Stomach (tissue), 4 donors: ENCODE measurements around the gene CDC73.

Source experiments
- CTCF ChIP-seq, 7 experiments: fragments of 450-650 bp in 4 of 7; fragments of 200-600 bp in 3 of 7; sonication (generic) in 3 of 7; IDR thresholded peaks; one replicate each; pipeline ENCODE4 v1.5.1; 2016 to 2019; ENCODE audit warnings: antibody characterized with exemption in 7 of 7, control low read depth in 2 of 7, mild to moderate bottlenecking in 1 of 7
- EP300 ChIP-seq: sonication (generic); formaldehyde crosslinking; IDR thresholded peaks from one replicate; pipeline ENCODE4 v1.6.1; 2017; ENCODE audit warnings: antibody characterized with exemption
- POLR2A ChIP-seq, 4 donors: fragments of 450-650 bp; IDR thresholded peaks; one replicate each; pipeline ENCODE4 v1.6.1; 2016; ENCODE audit warnings: antibody characterized with exemption in 4 of 4, control low read depth in 2 of 4, mild to moderate bottlenecking in 1 of 4, moderate library complexity in 1 of 4
- POLR2AphosphoS5 ChIP-seq, 3 donors: sonication (generic); formaldehyde crosslinking; IDR thresholded peaks; one replicate each; pipeline ENCODE4 v1.6.1; 2016; ENCODE audit warnings: antibody characterized with exemption in 3 of 3

DNA sequence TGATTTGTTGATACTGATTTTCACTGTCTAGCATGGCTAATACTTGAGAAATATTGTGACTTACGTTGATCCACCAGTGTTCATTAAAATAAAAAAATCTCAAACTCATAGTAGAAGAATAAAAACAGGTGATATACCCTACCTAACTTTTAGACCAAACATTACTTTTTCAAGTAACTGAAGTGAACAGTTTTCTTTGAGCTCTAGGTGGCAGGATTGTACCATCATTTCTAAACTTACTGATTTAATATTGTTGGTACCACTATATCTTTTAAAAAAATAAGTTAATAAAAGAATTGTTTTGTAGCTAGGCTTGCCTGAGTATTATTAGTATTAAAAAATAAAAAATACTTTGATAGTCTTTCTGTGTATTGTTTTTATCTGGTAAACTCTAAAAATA is 21.5 kb downstream of the CDC73 start:
- TF ChIP-seq CTCF (IDR thresholded peaks at IDR 0.05) (peak in 1 of 7 experiments; percentile 12), EP300 (no peak), POLR2A (IDR thresholded peaks at IDR 0.05) (no peak), POLR2AphosphoS5 (IDR thresholded peaks at IDR 0.05) (no peak)
